Upper lobe of left lung (tissue), 6 donors: ENCODE data around the gene DDX31. TPM values are rescaled to one million over a fixed set of nuclear protein-coding genes. Genes with fewer than 3 reads are reported as not detected.

Source experiments
- ATAC-seq, 2 donors: fragments of 200-7000 bp; cut with Tn5 transposase; one replicate each; pipeline ENCODE4 v1.9.1; 2022; ENCODE audit warnings: mild to moderate bottlenecking in 2 of 2, moderate library complexity in 2 of 2; ENCODE audit not compliant: low FRiP score in 2 of 2
- DNase-seq, 2 donors: peaks; one replicate each; pipeline ENCODE4 v3.0.0-alpha.2; 2019 to 2020
- H3K27ac ChIP-seq, 4 donors: fragments of 200-600 bp; sonication (generic); one replicate each; pipeline ENCODE4 v1.5.1; 2016 to 2019
- H3K27me3 ChIP-seq, 4 donors: fragments of 200-600 bp; sonication (generic); one replicate each; pipeline ENCODE4 v1.5.1; 2017 to 2019
- H3K36me3 ChIP-seq, 4 donors: fragments of 200-600 bp; sonication (generic); one replicate each; pipeline ENCODE4 v1.5.1; 2016 to 2019
- H3K4me1 ChIP-seq, 4 donors: fragments of 200-600 bp; sonication (generic); one replicate each; pipeline ENCODE4 v1.5.1; 2018 to 2019
- H3K4me3 ChIP-seq, 4 donors: fragments of 200-600 bp; sonication (generic); one replicate each; pipeline ENCODE4 v1.5.1; 2017 to 2019; ENCODE audit warnings: mild to moderate bottlenecking in 2 of 4, moderate library complexity in 1 of 4
- H3K9me3 ChIP-seq, 4 donors: fragments of 200-600 bp; sonication (generic); one replicate each; pipeline ENCODE4 v1.5.1; 2018 to 2019
- CTCF ChIP-seq, 6 experiments: fragments of 450-650 bp in 4 of 6; fragments of 200-600 bp in 2 of 6; sonication (generic) in 2 of 6; IDR thresholded peaks; one replicate each; pipeline ENCODE4 v1.5.1; 2016 to 2019; ENCODE audit warnings: antibody characterized with exemption in 6 of 6
- EP300 ChIP-seq, 4 donors: sonication (generic); formaldehyde crosslinking; IDR thresholded peaks; one replicate each; pipeline ENCODE4 v1.5.1; 2017; ENCODE audit warnings: antibody characterized with exemption in 4 of 4, control low read depth in 2 of 4
- POLR2A ChIP-seq, 4 donors: fragments of 450-650 bp; IDR thresholded peaks; one replicate each; pipeline ENCODE4 v1.5.1; 2016 to 2017; ENCODE audit warnings: antibody characterized with exemption in 4 of 4, mild to moderate bottlenecking in 2 of 4
- POLR2AphosphoS5 ChIP-seq, 2 donors: sonication (generic); formaldehyde crosslinking; IDR thresholded peaks; one replicate each; pipeline ENCODE4 v1.5.1; 2017; ENCODE audit warnings: antibody characterized with exemption in 2 of 2
- WGBS, 2 donors: methylation state at CpG; one replicate each; pipeline ENCODE4 v1.1.5; 2017 to 2018; 5-methylcytosine and 5-hydroxymethylcytosine counted together
- total RNA-seq, 6 donors: library from RNA; depleted of rRNA in 4 of 6; stranded (reverse); fragments of >200 nt in 4 of 6; gene quantifications; one replicate each; pipeline versions ENCODE4 v1.1.0 to v1.2.1, GENCODE V29; 2016 to 2021
- donor health status: DM: no; HTN: no; CAD: no; lungs with moderate emphysema.
- donor health status: DM: no; HTN: yes; CAD: no; lungs with severe emphysema.

DDX31 gene
- total RNA-seq, 6 donors from 2014 or later, result 13.5 to 22.1 (median 18.8) TPM

- no peak overlapping the region for H3K27ac ChIP-seq
- WGBS, 2 donors, result 0 to 6% methylated on average over 9 to 53 of the region's 83 CpGs
- no peak for TF ChIP-seq POLR2A (IDR thresholded peaks at IDR 0.05)
- no peak for TF ChIP-seq POLR2AphosphoS5 (IDR thresholded peaks at IDR 0.05)
- no peak for TF ChIP-seq EP300 (IDR thresholded peaks at IDR 0.05)
- no peak for TF ChIP-seq CTCF (IDR thresholded peaks at IDR 0.05)
- H3K9me3 ChIP-seq, result no peaks in the 10 kb centered on the region
- ATAC-seq, result peak in 1 of 2 donors; percentile 6
- peaks cover 0 to 10% (median 9%) of the 10 kb centered on the region in 4 donors for H3K36me3 ChIP-seq
- peaks cover 0 to 21% (median 9%) of the 10 kb centered on the region in 4 donors for H3K4me1 ChIP-seq
- DNase-seq, result peak in 1 of 2 donors; percentile 78
- no peak overlapping the region for H3K4me3 ChIP-seq
- H3K27me3 ChIP-seq, result peaks cover 0 to 70% (median 43%) of the 10 kb centered on the region in 4 donors
These were observed 80.4 kb downstream of the DDX31 start for GRCh38 chr9:132589148-132590036.

- Histone ChIP-seq H3K4me3 (no peak overlapping the region), H3K27ac (no peak overlapping the region), H3K27me3 (peaks cover 2 to 77% (median 47%) of the 10 kb centered on the region in 4 donors), H3K9me3 (no peaks in the 10 kb centered on the region), H3K36me3 (peaks cover 0 to 8% (median 3%) of the 10 kb centered on the region in 4 donors), H3K4me1 (peaks cover 0 to 21% (median 9%) of the 10 kb centered on the region in 4 donors)
- TF ChIP-seq POLR2AphosphoS5 (IDR thresholded peaks at IDR 0.05) (no peak), CTCF (IDR thresholded peaks at IDR 0.05) (no peak), POLR2A (IDR thresholded peaks at IDR 0.05) (no peak), EP300 (IDR thresholded peaks at IDR 0.05) (no peak)
- ATAC-seq, result no peak
- 5 to 13% methylated on average over 12 to 28 of the region's 28 CpGs for WGBS, 2 donors
- DNase-seq, result no peak
These were observed 81.2 kb downstream of the DDX31 start for GRCh38 chr9:132588501-132589147.

GRCh38 chr9:132588098-132588497 is 81.7 kb downstream of the DDX31 start:
- H3K9me3 ChIP-seq, result no peaks in the 10 kb centered on the region
- H3K27ac ChIP-seq, result no peak overlapping the region
- 26 to 28% methylated on average over 12 of the region's 12 CpGs for WGBS, 2 donors
- H3K4me3 ChIP-seq, result no peak overlapping the region
- no peak for ATAC-seq
- H3K4me1 ChIP-seq, result peaks cover 0 to 21% (median 9%) of the 10 kb centered on the region in 4 donors
- H3K36me3 ChIP-seq, result peaks cover 0 to 3% (median 0%) of the 10 kb centered on the region in 4 donors
- TF ChIP-seq POLR2AphosphoS5 (IDR thresholded peaks at IDR 0.05) (no peak), POLR2A (IDR thresholded peaks at IDR 0.05) (no peak), CTCF (IDR thresholded peaks at IDR 0.05) (no peak), EP300 (IDR thresholded peaks at IDR 0.05) (no peak)
- DNase-seq, result no peak
- H3K27me3 ChIP-seq, result peaks cover 2 to 81% (median 49%) of the 10 kb centered on the region in 4 donors

GRCh38 chr9:132587592-132587955 is 82.2 kb downstream of the DDX31 start:
- peaks cover 0 to 22% (median 9%) of the 10 kb centered on the region in 4 donors for H3K4me1 ChIP-seq
- TF ChIP-seq POLR2AphosphoS5 (IDR thresholded peaks at IDR 0.05), result no peak
- no peak for TF ChIP-seq CTCF (IDR thresholded peaks at IDR 0.05)
- H3K9me3 ChIP-seq, result no peaks in the 10 kb centered on the region
- H3K27me3 ChIP-seq, result peaks cover 2 to 85% (median 54%) of the 10 kb centered on the region in 4 donors
- DNase-seq (no peak), ATAC-seq (no peak)
- H3K27ac ChIP-seq, result no peak overlapping the region
- WGBS, 2 donors, result 0 to 9% methylated on average over 3 to 4 of the region's 6 CpGs
- H3K4me3 ChIP-seq, result no peak overlapping the region
- no peaks in the 10 kb centered on the region for H3K36me3 ChIP-seq
